ENCODE data around the gene ERCC6.

ERCC6 gene

DNA sequence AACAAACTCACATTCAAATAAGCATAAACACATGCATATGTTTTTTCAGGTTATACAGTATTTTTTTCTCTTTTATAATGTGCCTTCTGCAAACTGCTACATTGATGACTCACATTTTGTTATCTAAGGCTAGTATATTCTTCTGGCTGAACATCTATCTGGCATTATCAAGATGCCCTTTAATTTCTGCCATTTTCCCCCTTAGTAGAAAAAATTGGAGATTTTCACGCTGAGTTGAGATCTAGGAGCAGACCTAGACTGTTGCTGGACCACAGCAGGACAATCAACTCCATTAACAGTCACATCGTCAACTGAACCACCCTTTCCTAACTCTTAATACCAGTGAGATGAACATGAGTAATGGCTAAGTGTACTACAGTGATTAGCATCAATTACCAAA, 41.6 kb downstream of the ERCC6 start:
- peaks cover 6% of the 10 kb centered on the region for H3K36me3 ChIP-seq (replicated peaks; ENCODE audit: low read depth, low read length)
- no peak overlapping the region for H2AFZ ChIP-seq (ENCODE audit: low read depth, low read length)
- no peaks in the 10 kb centered on the region for H3K9me3 ChIP-seq (ENCODE audit: insufficient read depth, low read length)
- H3K9ac ChIP-seq (ENCODE audit: low read length) = no peak overlapping the region
- H3K27ac ChIP-seq (ENCODE audit: low read length) = no peak overlapping the region
- H3K4me1 ChIP-seq (ENCODE audit: low read length) = no peaks in the 10 kb centered on the region
- H3K27me3 ChIP-seq (ENCODE audit: low read depth, low read length) = no peaks in the 10 kb centered on the region
- no peak overlapping the region for H3K4me2 ChIP-seq (ENCODE audit: low read length)
- H3K4me3 ChIP-seq (ENCODE audit: low read length) = no peak overlapping the region
- H3K79me2 ChIP-seq (ENCODE audit: low read length) = no peaks in the 10 kb centered on the region
- no peaks in the 10 kb centered on the region for H4K20me1 ChIP-seq (ENCODE audit: insufficient read depth, low read length)
- no peak for TF ChIP-seq EZH2phosphoT487 (IDR thresholded peaks at IDR 0.05; ENCODE audit: low read depth)
- TF ChIP-seq CTCF (IDR thresholded peaks at IDR 0.05; ENCODE audit: low read depth, low read length) = no peak

- Histone ChIP-seq H3K4me3 (ENCODE audit: low read length) (no peak overlapping the region), H3K4me1 (ENCODE audit: low read length) (no peaks in the 10 kb centered on the region), H3K4me2 (ENCODE audit: low read length) (no peak overlapping the region), H2AFZ (ENCODE audit: low read depth, low read length) (no peak overlapping the region), H3K27me3 (ENCODE audit: low read depth, low read length) (no peaks in the 10 kb centered on the region), H4K20me1 (ENCODE audit: insufficient read depth, low read length) (no peaks in the 10 kb centered on the region), H3K36me3 (replicated peaks; ENCODE audit: low read depth, low read length) (no peaks in the 10 kb centered on the region), H3K9me3 (ENCODE audit: insufficient read depth, low read length) (no peaks in the 10 kb centered on the region), H3K79me2 (ENCODE audit: low read length) (no peaks in the 10 kb centered on the region), H3K27ac (ENCODE audit: low read length) (no peak overlapping the region), H3K9ac (ENCODE audit: low read length) (no peak overlapping the region)
- TF ChIP-seq EZH2phosphoT487 (IDR thresholded peaks at IDR 0.05; ENCODE audit: low read depth) = no peak
Measured at GRCh38 chr10:49488056-49488717, 50.7 kb downstream of the ERCC6 start.

- no peaks in the 10 kb centered on the region for H3K27me3 ChIP-seq (ENCODE audit: low read depth, low read length)
- H3K36me3 ChIP-seq (replicated peaks; ENCODE audit: low read depth, low read length) = no peaks in the 10 kb centered on the region
- H3K27ac ChIP-seq (ENCODE audit: low read length) = no peak overlapping the region
- no peaks in the 10 kb centered on the region for H4K20me1 ChIP-seq (ENCODE audit: insufficient read depth, low read length)
- H2AFZ ChIP-seq (ENCODE audit: low read depth, low read length) = no peak overlapping the region
- no peak overlapping the region for H3K9ac ChIP-seq (ENCODE audit: low read length)
- no peaks in the 10 kb centered on the region for H3K4me1 ChIP-seq (ENCODE audit: low read length)
- no peak overlapping the region for H3K4me3 ChIP-seq (ENCODE audit: low read length)
- H3K9me3 ChIP-seq (ENCODE audit: insufficient read depth, low read length) = no peaks in the 10 kb centered on the region
- H3K79me2 ChIP-seq (ENCODE audit: low read length) = no peaks in the 10 kb centered on the region
- TF ChIP-seq CTCF (IDR thresholded peaks at IDR 0.05; ENCODE audit: low read depth, low read length) (no peak), EZH2phosphoT487 (IDR thresholded peaks at IDR 0.05; ENCODE audit: low read depth) (no peak)
- no peak overlapping the region for H3K4me2 ChIP-seq (ENCODE audit: low read length)
Measured at GRCh38 chr10:49486738-49487137, 52.2 kb downstream of the ERCC6 start.

DNA sequence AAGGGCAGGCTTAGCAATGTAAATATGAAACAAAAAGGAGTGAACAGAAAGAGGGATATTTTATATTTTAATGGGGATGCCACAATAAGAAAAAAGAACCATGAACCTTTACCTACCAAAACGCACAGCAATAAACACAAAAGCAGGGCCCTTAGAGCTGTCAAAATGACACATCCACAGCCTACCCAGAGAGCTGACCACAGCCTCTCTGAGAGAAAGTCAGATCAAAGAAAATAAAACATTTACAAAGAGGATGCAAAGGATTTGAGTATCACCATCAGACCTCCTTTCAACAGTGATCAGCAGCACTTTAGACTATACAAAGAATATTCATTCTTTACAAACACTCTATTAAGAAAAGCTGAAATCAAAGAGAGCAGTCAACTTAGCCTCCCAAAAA, 52.9 kb downstream of the ERCC6 start:
- H3K36me3 ChIP-seq (replicated peaks; ENCODE audit: low read depth, low read length) = no peaks in the 10 kb centered on the region
- TF ChIP-seq CTCF (IDR thresholded peaks at IDR 0.05; ENCODE audit: low read depth, low read length) = no peak
- TF ChIP-seq EZH2phosphoT487 (IDR thresholded peaks at IDR 0.05; ENCODE audit: low read depth) = no peak

More for the DNA sequence above, 52.9 kb downstream of the ERCC6 start:
- no peaks in the 10 kb centered on the region for H4K20me1 ChIP-seq (ENCODE audit: insufficient read depth, low read length)
- H3K4me2 ChIP-seq (ENCODE audit: low read length) = no peak overlapping the region
- no peaks in the 10 kb centered on the region for H3K79me2 ChIP-seq (ENCODE audit: low read length)
- no peaks in the 10 kb centered on the region for H3K27me3 ChIP-seq (ENCODE audit: low read depth, low read length)
- H3K9me3 ChIP-seq (ENCODE audit: insufficient read depth, low read length) = no peaks in the 10 kb centered on the region
- no peak overlapping the region for H3K4me3 ChIP-seq (ENCODE audit: low read length)
- H3K4me1 ChIP-seq (ENCODE audit: low read length) = no peaks in the 10 kb centered on the region
- H3K27ac ChIP-seq (ENCODE audit: low read length) = no peak overlapping the region
- no peak overlapping the region for H3K9ac ChIP-seq (ENCODE audit: low read length)
- H2AFZ ChIP-seq (ENCODE audit: low read depth, low read length) = no peak overlapping the region

Data from OCI-LY3 (cell line).